Keratinocyte (primary cell): ENCODE measurements around the gene CTIF. TPM values are rescaled to one million over a fixed set of nuclear protein-coding genes. Genes with fewer than 3 reads are reported as not detected.

ENCODE experiments used
- DNase-seq: peaks from one replicate; pipeline ENCODE4 v3.0.0-alpha.2; 2011; ENCODE audit warnings: low read depth, missing footprints, low spot score
- FAIRE-seq: peaks from 2 replicates; lab custom pipeline; 2011; peaks lifted over from hg19 to GRCh38; lab: Jason Lieb, UNC
- H2AFZ ChIP-seq: 2 replicates; pipeline ENCODE4 v1.6.0; 2012; ENCODE audit warnings: low read length, control low read depth, inconsistent platforms; ENCODE audit not compliant: control insufficient read depth
- H3K27ac ChIP-seq: 2 replicates; pipeline ENCODE4 v1.5.1; 2011; ENCODE audit warnings: low read length; ENCODE audit not compliant: control insufficient read depth, insufficient read depth
- H3K27me3 ChIP-seq: 3 replicates; pipeline ENCODE4 v1.6.0; 2011; ENCODE audit warnings: low read length; ENCODE audit not compliant: control insufficient read depth, insufficient read depth; ENCODE audit errors: extremely low read depth
- H3K36me3 ChIP-seq, 2 experiments: 2 replicates in 1 of 2; 3 replicates in 1 of 2; pipeline ENCODE4 v1.5.1; 2011; ENCODE audit warnings: low read length in 2 of 2, mild to moderate bottlenecking in 1 of 2; ENCODE audit not compliant: control insufficient read depth in 2 of 2, insufficient read depth in 2 of 2; ENCODE audit errors: extremely low read depth in 1 of 2
- H3K4me1 ChIP-seq: 3 replicates; pipeline ENCODE4 v1.5.1; 2011; ENCODE audit warnings: low read length; ENCODE audit not compliant: control insufficient read depth, insufficient read depth; ENCODE audit errors: extremely low read depth
- H3K4me2 ChIP-seq: 3 replicates; pipeline ENCODE4 v1.6.0; 2011; ENCODE audit warnings: low read depth, low read length; ENCODE audit not compliant: control insufficient read depth, insufficient read depth; ENCODE audit errors: extremely low read depth
- H3K4me3 ChIP-seq, 3 experiments: fragments of 200-600 bp in 1 of 3; sonication (generic) in 1 of 3; 2 replicates in 2 of 3; 3 replicates in 1 of 3; pipeline ENCODE4 v1.5.1; 2011 to 2016; ENCODE audit warnings: low read length in 3 of 3, mild to moderate bottlenecking in 3 of 3, control low read depth in 2 of 3, inconsistent platforms in 1 of 3, low read depth in 1 of 3, mixed read lengths in 1 of 3, mixed run types in 1 of 3, moderate library complexity in 1 of 3; ENCODE audit not compliant: control insufficient read depth in 2 of 3, insufficient read depth in 2 of 3; ENCODE audit errors: extremely low read depth in 1 of 3
- H3K79me2 ChIP-seq: 2 replicates; pipeline ENCODE4 v1.6.0; 2012; ENCODE audit warnings: low read length; ENCODE audit not compliant: control insufficient read depth, insufficient read depth
- H3K9ac ChIP-seq: 3 replicates; pipeline ENCODE4 v1.6.0; 2011; ENCODE audit warnings: low read length; ENCODE audit not compliant: control insufficient read depth, insufficient read depth; ENCODE audit errors: extremely low read depth
- H3K9me1 ChIP-seq: 3 replicates; pipeline ENCODE4 v1.6.0; 2011; ENCODE audit warnings: low read length; ENCODE audit not compliant: control insufficient read depth, insufficient read depth; ENCODE audit errors: extremely low read depth
- H3K9me3 ChIP-seq: 2 replicates; pipeline ENCODE4 v1.5.1; 2012; ENCODE audit warnings: low read depth, low read length; ENCODE audit not compliant: control insufficient read depth
- H4K20me1 ChIP-seq: 3 replicates; pipeline ENCODE4 v1.6.0; 2011; ENCODE audit warnings: low read length; ENCODE audit not compliant: control insufficient read depth, insufficient read depth; ENCODE audit errors: extremely low read depth
- CTCF ChIP-seq, 3 experiments: IDR thresholded peaks in 1 of 3; conservative IDR thresholded peaks in 1 of 3; optimal IDR thresholded peaks in 1 of 3; 2 replicates in 2 of 3; 3 replicates in 1 of 3; pipeline versions ENCODE3 to v1.5.1; 2011; ENCODE audit warnings: low read length in 3 of 3, mild to moderate bottlenecking in 3 of 3, moderate library complexity in 2 of 3, control low read depth in 1 of 3, inconsistent platforms in 1 of 3; ENCODE audit not compliant: insufficient read depth in 2 of 3; ENCODE audit errors: extremely low read depth in 1 of 3
- EZH2 ChIP-seq: IDR thresholded peaks from one replicate; pipeline ENCODE4 v1.6.1; 2012; ENCODE audit warnings: inconsistent platforms, mild to moderate bottlenecking, low read length, moderate library complexity
- dilution Hi-C: fragments of 300-500 bp; cut with MboI; formaldehyde crosslinking; loops from one replicate; pipeline ENCODE4 v1.7.0; 2020; ENCODE audit warnings: low sequenced_read_pairs; ENCODE audit not compliant: extremely low pct_ligation_motif_present
- polyA plus RNA-seq, 5 experiments: library from polyadenylated mRNA; depleted of rRNA in 3 of 5; stranded (reverse) in 3 of 5; stranded (forward) in 1 of 5; unstranded in 1 of 5; fragments of >200 nt; gene quantifications; 1 replicate in 1 of 5; 2 replicates in 3 of 5; 3 replicates in 1 of 5; pipeline versions ENCODE4 v1.2.1 to v1.2.3, GENCODE V29; 2011 to 2012; ENCODE audit warnings: missing spikeins in 2 of 5, low read depth in 1 of 5, low replicate concordance in 1 of 5

CTIF gene
- polyA plus RNA-seq, 1 donor (not counting 4 experiments of a cell fraction or from before 2014, with no cell fraction given) = 15.0 TPM

GRCh38 chr18:48888773-48889080 lies 349.9 kb downstream of the CTIF start:
- Histone ChIP-seq H3K4me3 (no peak overlapping the region), H3K36me3 (no peaks in the 10 kb centered on the region), H3K9ac (no peak overlapping the region), H3K4me1 (peaks cover 13% of the 10 kb centered on the region), H3K9me3 (no peaks in the 10 kb centered on the region), H3K9me1 (no peaks in the 10 kb centered on the region), H3K79me2 (no peaks in the 10 kb centered on the region), H4K20me1 (no peaks in the 10 kb centered on the region), H3K4me2 (no peak overlapping the region), H3K27me3 (no peaks in the 10 kb centered on the region), H3K27ac (no peak overlapping the region), H2AFZ (no peak overlapping the region)
- dilution Hi-C loops = no loop called here
- TF ChIP-seq EZH2 (no peak), CTCF (optimal IDR thresholded peaks at IDR 0.05 in 1 of 3, IDR thresholded peaks at IDR 0.05 in 1 of 3, conservative IDR thresholded peaks at IDR 0.05 in 1 of 3; ENCODE audit: extremely low read depth in 1 of 3, insufficient read depth in 2 of 3, low read length in 3 of 3) (no peak)
- DNase-seq (no peak), FAIRE-seq (no peak)

GRCh38 chr18:48889115-48889941 lies 350.5 kb downstream of the CTIF start:
- FAIRE-seq (no peak), DNase-seq (no peak)
- no peak overlapping the region for H3K9ac ChIP-seq
- peaks cover 13% of the 10 kb centered on the region for H3K4me1 ChIP-seq
- TF ChIP-seq CTCF (optimal IDR thresholded peaks at IDR 0.05 in 1 of 3, IDR thresholded peaks at IDR 0.05 in 1 of 3, conservative IDR thresholded peaks at IDR 0.05 in 1 of 3; ENCODE audit: extremely low read depth in 1 of 3, insufficient read depth in 2 of 3, low read length in 3 of 3) (no peak), EZH2 (no peak)
- H2AFZ ChIP-seq = no peak overlapping the region
- no peaks in the 10 kb centered on the region for H3K9me1 ChIP-seq
- no peaks in the 10 kb centered on the region for H3K27me3 ChIP-seq
- no peaks in the 10 kb centered on the region for H3K9me3 ChIP-seq
- no peaks in the 10 kb centered on the region for H4K20me1 ChIP-seq
- no peak overlapping the region for H3K4me2 ChIP-seq
- H3K4me3 ChIP-seq = no peak overlapping the region
- dilution Hi-C loops = no loop called here
- H3K79me2 ChIP-seq = no peaks in the 10 kb centered on the region
- H3K27ac ChIP-seq = no peak overlapping the region
- H3K36me3 ChIP-seq = no peaks in the 10 kb centered on the region
